SJCRH30 (cell line): ENCODE results near the gene IL11. TPM values are rescaled to one million over a fixed set of nuclear protein-coding genes. Genes with fewer than 3 reads are reported as not detected.
"Not testable (repeated sequence)": the region's sequence is repeated elsewhere in the genome, so short reads cannot be mapped to it uniquely, and the experiment has no call there.

Experiments
- DNase-seq, 2 experiments: peaks; one replicate each; pipeline ENCODE4 v3.0.0-alpha.2; 2015 to 2020
- H3K27ac ChIP-seq: fragments of 250-450 bp; sonication (Bioruptor Pico); 2 replicates; pipeline ENCODE4 v1.5.1; 2020; ENCODE audit warnings: mild to moderate bottlenecking, moderate library complexity
- H3K27me3 ChIP-seq: fragments of 250-450 bp; sonication (Bioruptor Pico); 2 replicates; pipeline ENCODE4 v1.5.1; 2020; ENCODE audit warnings: mild to moderate bottlenecking, moderate library complexity
- H3K36me3 ChIP-seq: fragments of 250-450 bp; sonication (Bioruptor Pico); 2 replicates; pipeline ENCODE4 v1.5.1; 2020; ENCODE audit warnings: mild to moderate bottlenecking, moderate library complexity
- H3K4me1 ChIP-seq: fragments of 250-450 bp; sonication (Bioruptor Pico); 2 replicates; pipeline ENCODE4 v1.5.1; 2020; ENCODE audit warnings: mild to moderate bottlenecking, moderate library complexity
- H3K4me3 ChIP-seq: fragments of 250-450 bp; sonication (Bioruptor Pico); 2 replicates; pipeline ENCODE4 v1.5.1; 2020; ENCODE audit warnings: mild to moderate bottlenecking, moderate library complexity
- H3K9me3 ChIP-seq: fragments of 250-450 bp; sonication (Bioruptor Pico); replicated peaks from 2 replicates; pipeline ENCODE4 v1.5.1; 2020; ENCODE audit warnings: mild to moderate bottlenecking, moderate library complexity
- total RNA-seq: library from RNA; depleted of rRNA; stranded (reverse); fragments of >200 nt; shearing (Covaris generic); gene quantifications from 2 replicates; pipeline ENCODE4 v1.2.3, GENCODE V29; 2014

Gene IL11
- total RNA-seq, 1 experiment from 2014 or later, result 17.8 TPM

GRCh38 chr19:55341595-55342531 lies 28.4 kb downstream of the IL11 start:
- H3K4me1 ChIP-seq, result peaks cover 31% of the 10 kb centered on the region
- peak overlapping the region; percentile 73 for H3K4me3 ChIP-seq
- no peaks in the 10 kb centered on the region for H3K9me3 ChIP-seq
- no peaks in the 10 kb centered on the region for H3K27me3 ChIP-seq
- H3K27ac ChIP-seq, result no peak overlapping the region
- peaks cover 4% of the 10 kb centered on the region for H3K36me3 ChIP-seq
- no peak for DNase-seq

- no peaks in the 10 kb centered on the region for H3K27me3 ChIP-seq
- no peaks in the 10 kb centered on the region for H3K9me3 ChIP-seq
- DNase-seq, result peak; percentile 83 to 86
- peak overlapping the region; percentile 73 for H3K4me3 ChIP-seq
- H3K27ac ChIP-seq, result peak overlapping the region; percentile 51; the same call in 1 of the 2 replicates
- peaks cover 4% of the 10 kb centered on the region for H3K36me3 ChIP-seq
- H3K4me1 ChIP-seq, result peaks cover 31% of the 10 kb centered on the region
Observed at GRCh38 chr19:55341171-55341588, 29.1 kb downstream of the IL11 start.

GRCh38 chr19:55340784-55341147 lies 29.5 kb downstream of the IL11 start:
- Histone ChIP-seq H3K27ac (peak overlapping the region; percentile 51; the same call in 1 of the 2 replicates), H3K36me3 (peaks cover 4% of the 10 kb centered on the region; the same call in 1 of the 2 replicates), H3K9me3 (no peaks in the 10 kb centered on the region), H3K27me3 (no peaks in the 10 kb centered on the region), H3K4me3 (peak overlapping the region; percentile 73), H3K4me1 (peaks cover 27% of the 10 kb centered on the region)
- peak; percentile 63 for DNase-seq

GRCh38 chr19:55339889-55340783 lies 30.1 kb downstream of the IL11 start:
- Histone ChIP-seq H3K9me3 (no peaks in the 10 kb centered on the region), H3K27me3 (no peaks in the 10 kb centered on the region), H3K4me1 (peaks cover 21% of the 10 kb centered on the region), H3K4me3 (peak overlapping the region; percentile 73), H3K36me3 (peaks cover 4% of the 10 kb centered on the region; the same call in 1 of the 2 replicates), H3K27ac (peak overlapping the region; percentile 51)
- peak; percentile 35 to 43 for DNase-seq

- DNase-seq, result peak; percentile 100
Observed at GRCh38 chr19:55339105-55339888, 31.0 kb downstream of the IL11 start, which contains the start of gene KMT5C. Gene KMT5C, plus strand, starts transcription at chr19:55339876. Its CDS starts 2,061 bp downstream, at chr19:55341937.

GRCh38 chr19:55336101-55336500 lies 34.2 kb downstream of the IL11 start:
- DNase-seq, result no peak

More at GRCh38 chr19:55339105-55339888, 31.0 kb downstream of the IL11 start, which contains the start of gene KMT5C:
- Histone ChIP-seq H3K9me3 (no peaks in the 10 kb centered on the region), H3K4me3 (peak within 1 kb of the TSS; percentile 73), H3K36me3 (peaks cover 4% of the 10 kb centered on the region; the same call in 1 of the 2 replicates), H3K4me1 (peaks cover 12% of the 10 kb centered on the region), H3K27ac (peak within 1 kb of the TSS; percentile 91), H3K27me3 (no peaks in the 10 kb centered on the region)

GRCh38 chr19:55333870-55334269 lies 36.4 kb downstream of the IL11 start:
- Histone ChIP-seq H3K36me3 (no peaks in the 10 kb centered on the region), H3K9me3 (no peaks in the 10 kb centered on the region), H3K27ac (no peak overlapping the region), H3K4me1 (no peaks in the 10 kb centered on the region), H3K27me3 (no peaks in the 10 kb centered on the region), H3K4me3 (no peak overlapping the region)
- DNase-seq, result no peak

More at GRCh38 chr19:55336101-55336500, 34.2 kb downstream of the IL11 start:
- Histone ChIP-seq H3K27me3 (no peaks in the 10 kb centered on the region), H3K9me3 (no peaks in the 10 kb centered on the region), H3K36me3 (no peaks in the 10 kb centered on the region), H3K27ac (no peak overlapping the region), H3K4me1 (no peaks in the 10 kb centered on the region), H3K4me3 (no peak overlapping the region)

GRCh38 chr19:55329791-55330190 lies 40.5 kb downstream of the IL11 start:
- not testable (repeated sequence) for H3K4me3 ChIP-seq, H3K4me1 ChIP-seq, H3K27me3 ChIP-seq, H3K36me3 ChIP-seq, DNase-seq, H3K9me3 ChIP-seq, H3K27ac ChIP-seq

- DNase-seq, H3K27ac ChIP-seq, H3K27me3 ChIP-seq, H3K9me3 ChIP-seq, H3K36me3 ChIP-seq, H3K4me1 ChIP-seq, H3K4me3 ChIP-seq: not testable (repeated sequence)
Observed at GRCh38 chr19:55328774-55329318, 41.4 kb downstream of the IL11 start.

- Histone ChIP-seq H3K9me3 (no peaks in the 10 kb centered on the region), H3K36me3 (no peaks in the 10 kb centered on the region), H3K27ac (no peak within 1 kb of the TSS), H3K4me3 (no peak within 1 kb of the TSS), H3K27me3 (peaks cover 6% of the 10 kb centered on the region; the same call in 1 of the 2 replicates), H3K4me1 (no peaks in the 10 kb centered on the region)
- no peak for DNase-seq
Observed at GRCh38 chr19:55325172-55325571, 45.1 kb downstream of the IL11 start, which contains the start of gene TMEM150B. Gene TMEM150B, minus strand, starts transcription at chr19:55325341. Its CDS starts 4,305 bp downstream, at chr19:55321036.

- Histone ChIP-seq H3K9me3 (no peaks in the 10 kb centered on the region), H3K27ac (no peak overlapping the region), H3K27me3 (peaks cover 6% of the 10 kb centered on the region; the same call in 1 of the 2 replicates)
Observed at GRCh38 chr19:55324662-55325061, 45.6 kb downstream of the IL11 start.

GRCh38 chr19:55322204-55322885 lies 47.9 kb downstream of the IL11 start:
- no peak for DNase-seq
- H3K27ac ChIP-seq, result no peak overlapping the region
- H3K36me3 ChIP-seq, result no peaks in the 10 kb centered on the region
- peaks cover 6% of the 10 kb centered on the region; the same call in 1 of the 2 replicates for H3K27me3 ChIP-seq
- H3K4me3 ChIP-seq, result no peak overlapping the region
- H3K4me1 ChIP-seq, result no peaks in the 10 kb centered on the region
- no peaks in the 10 kb centered on the region for H3K9me3 ChIP-seq

More at GRCh38 chr19:55324662-55325061, 45.6 kb downstream of the IL11 start:
- Histone ChIP-seq H3K36me3 (no peaks in the 10 kb centered on the region), H3K4me3 (no peak overlapping the region), H3K4me1 (no peaks in the 10 kb centered on the region)
- no peak for DNase-seq

GRCh38 chr19:55321466-55322137 lies 48.7 kb downstream of the IL11 start:
- Histone ChIP-seq H3K4me3 (no peak overlapping the region), H3K27me3 (peaks cover 6% of the 10 kb centered on the region; the same call in 1 of the 2 replicates), H3K9me3 (no peaks in the 10 kb centered on the region), H3K27ac (no peak overlapping the region), H3K4me1 (no peaks in the 10 kb centered on the region), H3K36me3 (no peaks in the 10 kb centered on the region)
- DNase-seq, result no peak
